GM21737 (cell line): Measurements from ENCODE around the gene AQP3.
"Not testable (repeated sequence)": the region's sequence is repeated elsewhere in the genome, so short reads cannot be mapped to it uniquely, and the experiment has no call there.

Experiments used
- ATAC-seq: cut with Tn5 transposase; IDR thresholded peaks from one replicate; pipeline ENCODE4 v1.9.1; 2021; ENCODE audit warnings: mild to moderate bottlenecking, moderate library complexity; ENCODE audit not compliant: unreplicated experiment

AQP3 gene

GRCh38 chr9:33418090-33418489 is 29.3 kb downstream of the AQP3 start:
- ATAC-seq: no peak

GRCh38 chr9:33416996-33417395 is 30.4 kb downstream of the AQP3 start:
- ATAC-seq: no peak

GRCh38 chr9:33415501-33416038 is 31.8 kb downstream of the AQP3 start:
- ATAC-seq: no peak

- ATAC-seq: no peak
Measured at GRCh38 chr9:33414889-33415500, 32.4 kb downstream of the AQP3 start.

GRCh38 chr9:33414268-33414667 is 33.1 kb downstream of the AQP3 start:
- no peak for ATAC-seq

- ATAC-seq: no peak
Measured at GRCh38 chr9:33408087-33408486, 39.3 kb downstream of the AQP3 start.

- no peak for ATAC-seq
Measured at GRCh38 chr9:33407061-33407460, 40.3 kb downstream of the AQP3 start.

- ATAC-seq: no peak
Measured at GRCh38 chr9:33404788-33405362, 42.5 kb downstream of the AQP3 start.

- ATAC-seq: no peak
Measured at GRCh38 chr9:33403941-33404787, 43.2 kb downstream of the AQP3 start.

GRCh38 chr9:33402371-33402770 is 45.0 kb downstream of the AQP3 start, which contains the start of gene AQP7:
AQP7 (minus strand) TSS chr9:33402568; CDS start chr9:33401262, 1,306 bp downstream.
- not testable (repeated sequence) for ATAC-seq

GRCh38 chr9:33401809-33402208 is 45.6 kb downstream of the AQP3 start:
- not testable (repeated sequence) for ATAC-seq

GRCh38 chr9:33399047-33399446 is 48.3 kb downstream of the AQP3 start:
- not testable (repeated sequence) for ATAC-seq

GRCh38 chr9:33397801-33398200 is 49.6 kb downstream of the AQP3 start:
- not testable (repeated sequence) for ATAC-seq

- not testable (repeated sequence) for ATAC-seq
Measured at GRCh38 chr9:33395159-33395879, 52.1 kb downstream of the AQP3 start.

GRCh38 chr9:33393986-33394385 is 53.4 kb downstream of the AQP3 start:
- not testable (repeated sequence) for ATAC-seq

- no peak for ATAC-seq
Measured at GRCh38 chr9:33393581-33393980, 53.8 kb downstream of the AQP3 start.

- not testable (repeated sequence) for ATAC-seq
Measured at GRCh38 chr9:33392591-33393021, 54.8 kb downstream of the AQP3 start.
